Stimulated activated CD4-positive, alpha-beta T cell treated with anti-CD3 and anti-CD28 coated beads, Interleukin-2, amount 100 ng/mL, for 24 hours (primary cell): ENCODE measurements around the gene DLK1.

Source experiments
- DNase-seq, 2 donors: peaks; one replicate each; pipeline ENCODE4 v3.0.0-alpha.2; 2020

DLK1 gene

DNA sequence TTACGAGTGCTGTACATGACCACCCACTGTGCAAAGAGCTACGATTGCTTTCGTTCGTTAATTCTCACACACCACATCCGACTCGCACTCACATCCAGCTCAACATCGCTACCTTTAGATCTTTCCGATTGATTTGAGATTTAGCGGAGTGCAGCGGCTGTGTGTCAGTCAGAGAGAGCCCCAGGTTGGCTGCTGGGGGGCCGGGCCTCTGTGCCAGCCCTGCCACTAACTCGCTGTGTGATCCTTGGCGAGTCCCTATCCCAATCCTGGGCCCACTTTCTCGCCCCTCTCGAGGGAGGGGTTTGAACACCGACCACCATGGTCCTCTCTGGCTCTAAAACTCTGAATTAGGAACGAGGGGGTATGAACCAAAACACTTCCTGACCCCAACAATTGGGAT, 8.6 kb downstream of the DLK1 start:
- no peak for DNase-seq

DNA sequence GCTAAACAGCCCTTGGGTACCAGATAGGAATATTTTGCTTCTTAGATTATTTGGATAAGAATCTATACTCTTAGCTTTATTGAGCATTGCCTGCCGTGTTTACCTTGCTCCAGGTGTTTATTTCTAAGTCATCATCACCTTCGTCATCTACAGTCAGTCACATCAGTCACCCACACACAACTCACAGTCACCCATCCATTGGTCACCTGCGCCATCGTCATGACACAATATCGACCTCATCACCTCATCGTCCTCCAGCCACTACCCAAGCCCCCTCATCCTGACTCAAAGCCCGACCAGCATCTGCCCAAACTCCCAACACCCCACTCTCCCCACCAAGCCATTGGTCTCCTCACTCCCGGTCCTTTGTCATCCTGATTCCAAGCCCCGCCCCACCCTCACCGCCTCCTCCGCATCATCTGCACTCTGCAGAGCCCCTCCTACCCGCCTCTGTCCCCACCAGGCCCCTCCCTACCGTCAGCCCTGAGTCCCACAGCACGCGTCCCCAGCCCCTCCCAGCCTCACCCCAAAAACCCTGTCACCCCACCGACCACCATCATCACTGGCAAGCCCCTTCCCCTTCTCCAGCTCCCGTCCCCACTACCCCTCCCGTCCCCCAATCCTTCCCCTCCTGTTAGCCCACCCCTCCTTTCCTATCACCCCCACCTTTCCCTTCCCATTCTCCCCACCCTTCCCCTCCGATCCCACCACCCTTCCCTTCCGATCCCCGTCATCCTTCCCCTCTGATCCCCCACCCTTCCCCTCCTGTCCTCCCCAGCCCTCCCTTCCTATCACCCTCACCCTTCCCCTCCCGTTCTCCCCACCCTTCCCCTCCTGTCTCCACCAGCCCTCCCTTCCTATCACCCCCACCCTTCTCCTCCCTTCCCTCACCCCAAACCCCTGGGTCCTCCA, 9.8 kb downstream of the DLK1 start:
- no peak for DNase-seq

DNA sequence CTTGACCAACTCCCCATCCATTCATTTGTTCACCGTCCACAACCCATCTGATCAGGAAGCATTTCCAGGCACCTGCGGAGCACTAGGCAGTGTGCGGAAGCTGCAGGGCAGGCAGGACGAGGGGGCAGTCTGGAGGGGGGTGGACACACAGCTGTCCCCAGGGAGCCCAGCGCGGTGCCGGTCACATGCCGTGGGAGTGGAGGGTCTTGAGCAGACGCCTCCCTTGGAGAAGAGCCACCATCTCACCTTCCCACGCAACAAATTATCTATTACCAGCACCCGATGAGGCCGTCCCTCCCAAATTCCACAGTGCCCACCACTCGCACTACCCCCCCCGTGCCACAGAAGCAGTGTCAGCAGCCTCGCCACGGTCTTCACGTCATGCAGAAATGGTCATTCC, 10.8 kb downstream of the DLK1 start:
- DNase-seq = no peak

DNA sequence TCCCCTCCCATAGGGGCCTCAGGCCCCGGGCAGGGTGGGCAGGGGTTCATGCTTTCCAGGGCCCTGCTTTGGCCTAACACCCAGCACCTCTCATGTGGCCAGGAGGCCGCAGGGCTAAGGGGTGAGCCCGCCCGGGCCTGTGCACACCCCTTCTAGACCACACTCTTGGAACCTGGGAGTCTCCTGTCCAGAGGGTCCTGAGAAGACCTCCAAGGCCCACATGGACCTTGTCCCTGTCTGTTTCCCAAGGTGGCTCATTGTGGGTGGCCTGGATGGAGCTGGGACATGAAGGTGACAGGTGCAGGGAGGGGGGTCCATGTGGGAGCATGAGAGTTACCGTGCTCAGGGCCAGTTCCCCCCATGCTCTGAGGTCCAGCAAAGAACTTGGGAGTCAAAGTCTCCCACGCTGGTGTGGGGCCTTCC, 11.6 kb downstream of the DLK1 start:
- no peak for DNase-seq

DNA sequence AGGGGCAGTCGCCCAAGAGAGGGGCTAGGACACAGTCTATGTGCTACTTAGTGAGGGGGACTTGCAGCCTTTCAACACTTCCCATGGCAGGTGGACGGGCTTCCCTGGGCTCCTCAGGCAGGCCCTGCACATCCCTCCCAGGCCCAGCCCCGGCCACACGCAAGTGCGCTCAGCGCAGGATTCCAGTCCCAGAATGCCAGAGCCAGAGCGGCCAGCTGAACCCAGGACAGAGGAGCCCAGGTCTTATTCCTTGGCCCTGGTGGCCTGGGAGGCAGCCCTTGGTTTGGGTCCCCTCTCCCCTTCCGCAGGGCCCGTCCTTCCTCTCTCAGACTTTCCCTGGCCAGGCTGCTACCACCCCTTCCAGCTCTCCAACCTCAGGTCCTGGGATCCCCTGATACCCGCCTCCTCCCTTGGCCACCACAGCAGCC, 12.0 kb downstream of the DLK1 start:
- no peak for DNase-seq

DNA sequence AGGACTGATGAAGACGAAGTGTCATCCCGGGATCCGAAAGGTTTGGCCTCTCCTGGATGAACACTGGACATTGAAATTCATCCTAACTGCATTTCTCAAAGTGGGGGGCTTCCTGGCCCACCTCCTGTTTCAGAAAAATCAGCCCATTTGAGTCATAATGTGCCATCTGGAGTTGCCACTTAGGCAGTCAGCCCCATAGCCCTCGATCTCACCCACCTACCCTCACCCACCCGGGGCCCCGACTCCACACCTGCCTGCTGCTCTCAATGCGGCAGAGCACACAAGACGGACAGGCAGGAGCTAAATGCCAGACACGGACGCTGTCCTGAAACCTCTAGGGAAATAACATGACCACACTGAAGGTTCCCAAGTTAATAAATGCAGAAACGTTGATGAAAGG, 12.6 kb downstream of the DLK1 start:
- no peak for DNase-seq

DNA sequence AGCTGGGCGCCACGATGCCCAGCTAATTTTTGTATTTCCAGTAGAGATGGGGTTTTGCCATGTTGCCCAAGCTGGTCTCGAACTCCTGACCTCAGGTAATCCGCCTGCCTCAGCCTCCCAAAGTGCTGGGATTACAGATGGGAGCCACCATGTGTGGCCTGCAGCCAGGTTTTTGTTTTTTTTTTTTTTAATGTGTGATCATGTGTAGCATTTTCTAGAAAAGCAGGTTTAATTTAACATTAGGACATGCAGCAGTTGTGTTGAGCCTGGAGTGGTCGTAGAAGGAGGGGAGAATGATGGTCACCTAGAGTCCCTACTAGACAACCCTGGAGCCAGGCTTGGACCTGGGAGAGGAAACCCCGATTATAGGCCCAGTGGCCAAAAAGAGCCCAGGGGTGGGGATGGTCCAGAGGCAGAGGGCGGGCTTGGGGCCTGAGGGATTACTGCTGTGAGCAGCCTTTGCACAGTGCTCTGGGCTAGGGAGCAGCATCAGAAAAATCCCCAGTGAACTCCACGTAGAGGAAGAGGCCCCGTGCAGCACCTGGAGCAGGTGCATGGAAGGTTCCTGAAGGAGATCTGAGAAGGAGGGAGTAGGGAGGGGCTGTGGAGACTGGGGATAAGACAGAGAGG, 13.6 kb downstream of the DLK1 start:
- DNase-seq = no peak

DNA sequence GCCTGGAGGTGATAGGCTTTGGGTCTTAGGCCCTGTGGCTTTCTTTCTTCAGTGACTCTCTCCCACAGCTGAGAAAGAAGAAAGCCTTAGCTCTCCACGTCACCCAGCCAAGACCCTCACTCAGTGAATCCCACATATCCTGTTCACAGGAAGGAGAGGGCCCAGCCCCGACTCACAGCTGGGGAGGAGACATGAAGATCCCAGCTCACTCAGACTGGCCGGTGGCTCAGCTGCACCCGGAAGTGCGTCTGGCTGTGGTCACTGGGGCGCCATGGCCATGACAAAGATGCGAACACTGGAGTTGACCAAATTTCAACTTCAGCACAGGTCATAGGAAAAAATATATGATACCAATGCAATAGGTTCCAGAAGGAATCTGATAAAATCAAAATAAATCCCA, 14.2 kb downstream of the DLK1 start:
- no peak for DNase-seq

DNA sequence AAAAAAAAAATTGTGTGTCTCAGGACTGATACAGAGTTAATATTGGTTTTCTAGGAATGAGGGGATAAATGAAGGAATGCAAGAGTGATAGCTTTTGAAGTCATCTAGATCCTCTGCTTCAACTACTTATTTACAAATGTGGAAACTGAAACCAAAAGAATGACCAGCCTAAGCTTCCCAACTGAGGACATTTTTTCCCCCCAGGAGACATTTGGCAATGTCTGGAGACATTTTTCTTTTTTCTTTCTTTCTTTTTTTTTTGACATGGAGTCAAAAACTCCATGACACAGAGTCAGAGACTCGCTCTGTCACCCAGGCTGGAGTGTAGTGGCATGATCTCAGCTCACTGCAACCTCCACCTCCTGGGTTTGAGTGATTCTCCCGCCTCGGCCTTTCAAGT, 15.3 kb downstream of the DLK1 start:
- no peak for DNase-seq

DNA sequence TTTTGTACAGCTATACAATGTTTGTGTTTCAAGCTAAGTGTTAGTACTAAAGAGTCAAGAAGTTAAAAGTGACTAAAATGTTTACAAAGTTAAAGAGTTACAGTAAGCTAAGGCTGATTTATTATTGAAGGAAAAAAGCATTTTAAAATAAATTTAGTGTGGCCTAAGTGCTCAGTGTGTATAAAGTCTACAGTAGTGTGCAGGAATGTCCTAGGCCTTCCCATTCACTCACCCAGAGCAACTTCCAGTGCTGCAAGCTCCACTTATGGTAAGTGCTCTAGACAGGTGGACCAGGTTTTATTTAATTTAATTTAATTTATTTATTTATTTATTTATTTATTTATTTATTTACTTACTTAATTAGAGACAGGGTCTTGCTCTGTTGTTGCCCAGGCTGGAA, 19.6 kb downstream of the DLK1 start:
- DNase-seq = no peak

DNA sequence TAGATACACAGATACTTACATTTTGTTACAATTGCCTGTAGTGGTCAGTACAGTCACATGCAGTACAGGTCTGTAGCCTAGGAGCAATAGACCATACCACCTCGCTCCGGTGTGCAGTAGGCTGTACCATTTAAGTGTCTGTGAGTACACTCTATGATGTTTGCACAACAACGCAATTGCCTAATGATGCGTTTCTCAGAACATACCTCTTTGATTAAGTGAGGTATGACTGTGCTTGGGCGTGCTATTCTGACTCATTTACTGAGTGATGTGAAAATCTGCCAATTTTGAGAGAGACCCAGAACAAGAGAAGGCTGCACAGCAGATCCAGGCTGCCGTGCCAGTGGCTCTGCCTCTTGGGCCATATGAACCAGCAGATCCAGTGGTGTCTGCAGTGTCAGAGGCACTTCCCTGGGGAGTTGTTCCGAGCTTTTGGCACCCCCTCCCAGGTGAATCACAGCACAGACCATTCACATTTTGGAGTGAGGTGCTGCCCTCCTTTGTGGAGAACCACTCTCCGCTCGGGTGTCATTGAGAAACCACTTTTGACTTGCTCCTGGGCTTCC, 20.4 kb downstream of the DLK1 start:
- no peak for DNase-seq

DNA sequence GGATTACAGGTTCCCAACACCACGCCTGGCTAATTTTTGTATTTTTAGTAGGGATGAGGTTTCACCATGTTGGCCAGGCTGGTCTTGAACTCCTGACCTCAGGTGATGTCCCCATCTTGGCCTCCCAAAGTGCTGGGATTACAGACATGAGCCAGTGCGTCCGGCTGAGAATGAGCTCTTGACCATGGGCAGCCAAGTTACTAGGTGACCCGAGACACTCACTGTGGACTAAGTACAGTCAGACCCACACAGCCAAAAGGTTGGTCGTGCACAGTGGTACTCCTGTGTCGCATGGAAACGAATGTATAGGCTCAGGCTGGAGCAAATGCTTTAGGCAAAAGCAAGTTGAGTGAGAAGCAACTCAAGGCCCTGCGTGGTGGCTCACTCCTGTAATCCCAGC, 21.0 kb downstream of the DLK1 start:
- no peak for DNase-seq

DNA sequence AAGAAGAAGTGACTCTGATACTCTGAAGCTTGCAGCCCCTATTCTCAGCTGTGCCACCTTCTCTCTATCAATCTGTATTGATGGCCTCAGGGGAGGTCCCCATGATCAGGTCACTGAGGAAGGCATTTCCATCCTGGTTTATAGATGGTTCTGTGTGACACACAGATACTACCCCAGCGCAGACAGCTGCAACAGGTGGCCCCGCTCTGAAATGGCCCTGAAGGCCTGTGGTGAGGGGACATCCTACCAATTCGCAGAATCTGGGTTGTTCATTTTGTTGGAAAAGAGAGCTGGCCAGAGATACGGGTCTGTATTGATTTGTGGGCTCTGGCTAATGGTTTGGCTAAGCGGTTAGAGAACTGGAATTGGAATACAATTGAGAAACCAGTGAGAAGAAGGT, 21.7 kb downstream of the DLK1 start:
- DNase-seq = no peak

DNA sequence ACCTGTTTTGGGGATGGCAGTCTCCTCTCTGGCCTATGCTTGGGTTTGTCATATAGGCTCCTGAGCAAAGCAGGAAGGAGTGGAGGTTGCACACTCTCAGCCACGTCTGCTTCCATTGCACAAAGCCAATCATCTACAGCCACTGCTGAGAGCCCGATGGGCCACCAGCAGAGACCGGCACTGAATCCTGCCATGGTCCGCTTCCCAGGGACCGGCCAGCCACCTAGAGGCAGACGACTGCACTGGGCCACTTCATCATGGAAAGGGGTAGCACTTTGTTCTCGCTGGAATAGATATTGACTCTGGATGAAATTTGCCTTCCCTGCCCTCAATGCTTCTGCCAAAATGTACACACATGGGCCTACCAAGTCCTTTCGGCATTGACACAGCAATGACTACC, 22.3 kb downstream of the DLK1 start:
- no peak for DNase-seq

DNA sequence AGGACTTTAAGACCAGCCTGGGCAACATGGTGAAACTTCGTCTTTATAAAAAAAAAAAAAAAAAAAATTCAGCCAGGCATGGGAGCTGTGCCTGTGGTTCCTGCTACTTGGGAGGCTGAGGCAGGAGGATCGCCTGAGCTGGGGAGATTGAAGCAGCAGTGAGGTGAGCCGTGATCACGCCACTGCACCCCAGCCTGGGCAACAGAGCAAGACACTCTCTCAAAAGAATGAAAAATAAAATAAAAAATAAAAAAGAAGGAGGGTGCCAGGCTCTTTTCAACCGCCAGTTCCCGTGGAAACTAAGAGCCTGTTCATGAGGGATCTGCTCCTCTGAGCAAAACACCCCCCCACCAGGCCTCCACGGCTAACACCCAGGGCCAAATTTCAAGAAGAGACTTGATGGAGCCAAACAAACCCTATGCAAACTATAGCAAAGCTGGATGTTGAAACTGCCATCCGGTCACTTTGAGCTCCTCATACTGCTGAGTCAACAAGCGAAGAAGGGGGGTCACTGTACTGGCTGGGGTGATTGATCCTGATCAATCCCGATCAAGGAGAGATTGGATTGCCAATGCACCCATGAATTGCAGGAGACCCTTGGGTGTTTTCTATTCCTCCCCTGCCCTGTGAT, 23.4 kb downstream of the DLK1 start:
- DNase-seq = no peak

DNA sequence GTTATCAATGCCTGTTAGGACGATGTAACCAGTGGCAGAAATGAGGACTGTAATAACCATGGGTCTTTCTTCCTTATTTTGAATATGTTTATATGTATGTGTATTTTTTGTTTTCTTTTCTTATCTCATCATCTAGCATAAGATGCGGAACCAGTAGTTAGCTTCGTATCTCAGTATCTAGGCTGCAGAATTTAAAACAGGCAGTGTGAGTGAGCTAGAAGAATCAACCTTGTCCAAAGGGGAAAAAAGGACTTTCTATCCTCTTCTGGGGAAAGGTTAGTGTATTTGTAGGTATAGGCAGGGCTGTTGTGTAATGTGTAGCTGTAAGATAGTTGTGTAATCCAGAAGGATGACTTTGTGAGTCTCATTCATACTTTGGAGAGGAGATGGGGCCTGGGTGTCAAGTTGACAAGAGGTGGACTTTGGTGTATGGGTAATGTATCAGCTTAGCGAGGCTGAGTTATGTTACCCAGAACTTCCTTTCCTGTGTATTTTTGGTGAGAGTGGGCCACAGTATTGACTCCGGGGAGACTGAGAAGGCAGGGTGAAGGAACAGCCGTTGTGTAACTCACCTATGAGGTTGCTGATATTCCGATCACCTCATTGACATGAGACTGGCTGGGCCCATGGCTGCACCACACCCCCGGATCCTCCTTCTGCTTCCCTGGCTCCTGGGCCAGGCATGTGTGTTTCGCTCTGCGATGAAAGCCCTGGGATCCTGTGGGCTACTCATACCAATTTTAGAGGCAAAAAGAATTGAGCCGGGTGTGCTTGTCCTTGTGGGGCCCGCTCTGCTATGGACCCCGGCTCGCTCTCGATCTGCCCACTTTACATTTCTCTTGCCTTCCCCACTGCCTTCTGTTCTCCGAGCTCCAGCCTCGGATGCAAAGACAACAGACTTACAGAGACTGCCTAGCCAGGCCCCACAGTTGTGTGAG, 24.3 kb downstream of the DLK1 start:
- no peak for DNase-seq

DNA sequence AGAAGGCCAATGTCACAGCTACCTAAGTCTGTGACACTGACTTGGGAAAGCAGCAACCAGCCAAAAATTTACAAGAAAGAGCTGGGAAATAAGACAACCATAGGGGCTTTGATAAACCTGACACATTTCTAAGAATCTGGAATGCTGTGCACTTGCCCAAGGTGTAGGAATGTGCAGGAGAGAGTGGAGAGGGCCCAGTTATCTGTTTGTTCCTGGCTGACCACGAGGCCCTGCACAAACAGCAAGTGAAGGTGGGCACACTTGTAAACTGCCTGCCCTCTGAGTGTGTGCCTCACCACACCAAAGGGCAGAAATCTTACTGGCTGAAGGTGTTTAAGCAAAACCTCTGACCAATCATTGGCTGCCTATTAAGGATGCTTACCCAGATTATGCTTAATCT, 27.3 kb downstream of the DLK1 start:
- DNase-seq = no peak

DNA sequence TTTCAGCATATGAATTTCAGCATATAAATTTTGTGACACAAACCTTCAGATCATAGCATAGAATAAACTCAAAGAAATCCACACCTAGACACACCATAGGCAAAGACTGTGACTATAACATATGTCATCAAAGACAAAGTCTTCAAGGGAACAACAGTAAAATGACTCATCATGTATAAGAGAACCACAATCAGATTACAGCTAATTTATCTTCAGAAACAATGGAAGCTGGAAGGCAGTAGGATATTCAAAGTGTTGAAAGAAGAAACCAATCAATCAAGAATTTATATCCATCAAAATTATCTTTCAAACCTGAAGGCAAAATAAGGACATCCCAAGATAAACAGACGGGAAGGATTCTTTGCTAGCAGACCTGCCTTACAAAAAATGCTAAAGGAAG, 29.0 kb downstream of the DLK1 start:
- no peak for DNase-seq

DNA sequence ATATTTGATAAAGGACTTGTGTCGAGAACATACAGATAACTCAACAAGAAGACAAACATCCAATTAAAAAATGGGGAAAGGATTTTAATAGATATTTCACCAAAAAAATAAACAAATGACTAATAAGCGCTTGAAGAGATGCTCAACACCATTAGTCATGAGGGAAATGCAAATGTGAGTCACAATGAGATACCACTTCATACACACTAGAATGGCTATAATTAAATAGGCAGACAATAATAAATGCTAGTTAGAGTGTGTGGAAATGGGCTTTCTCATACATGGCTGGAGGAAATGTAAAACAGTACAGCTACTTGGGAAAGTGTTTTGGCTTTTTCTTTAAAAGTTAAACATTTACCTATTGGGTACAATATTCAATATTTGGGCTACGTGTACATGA, 34.8 kb downstream of the DLK1 start:
- no peak for DNase-seq

DNA sequence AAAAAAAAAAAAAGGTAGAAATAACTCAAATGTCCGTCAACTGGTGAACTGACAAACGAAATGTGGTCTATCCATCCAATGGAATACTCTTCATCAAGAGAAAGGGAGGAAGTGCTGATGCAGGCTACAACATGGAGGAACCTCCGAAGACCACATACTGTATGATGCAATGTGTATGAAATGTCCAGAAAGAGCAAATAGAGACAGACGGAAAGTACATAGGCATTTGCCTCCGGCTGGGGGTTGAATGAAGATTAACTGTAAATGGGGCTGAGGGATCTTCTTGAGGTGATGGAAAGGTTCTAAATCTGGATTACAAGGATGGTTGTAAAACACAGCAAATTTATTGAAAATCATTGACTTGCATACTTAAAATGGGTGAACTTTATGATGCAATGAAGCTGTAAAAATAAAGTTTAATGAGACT, 35.4 kb downstream of the DLK1 start:
- DNase-seq = no peak

DNA sequence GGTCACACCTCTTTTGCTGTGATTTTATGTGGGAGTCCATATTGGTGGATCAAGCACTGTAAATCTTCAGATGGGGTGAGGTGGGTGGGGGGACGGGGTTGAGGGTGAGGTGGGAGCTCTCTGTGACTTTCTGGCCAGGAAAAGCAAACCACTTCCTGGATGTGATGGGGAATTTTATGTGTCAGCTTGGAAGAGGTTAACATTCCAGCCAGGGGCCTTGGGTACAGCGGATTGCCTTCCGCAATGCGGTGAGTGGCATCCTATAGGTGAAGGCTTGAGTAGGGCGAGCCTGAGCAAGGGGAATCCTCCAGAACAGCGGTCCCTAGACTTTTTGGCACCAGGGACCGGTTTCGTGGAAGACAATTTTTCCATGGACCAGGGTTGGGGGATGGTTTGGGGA, 36.2 kb downstream of the DLK1 start:
- DNase-seq = no peak

DNA sequence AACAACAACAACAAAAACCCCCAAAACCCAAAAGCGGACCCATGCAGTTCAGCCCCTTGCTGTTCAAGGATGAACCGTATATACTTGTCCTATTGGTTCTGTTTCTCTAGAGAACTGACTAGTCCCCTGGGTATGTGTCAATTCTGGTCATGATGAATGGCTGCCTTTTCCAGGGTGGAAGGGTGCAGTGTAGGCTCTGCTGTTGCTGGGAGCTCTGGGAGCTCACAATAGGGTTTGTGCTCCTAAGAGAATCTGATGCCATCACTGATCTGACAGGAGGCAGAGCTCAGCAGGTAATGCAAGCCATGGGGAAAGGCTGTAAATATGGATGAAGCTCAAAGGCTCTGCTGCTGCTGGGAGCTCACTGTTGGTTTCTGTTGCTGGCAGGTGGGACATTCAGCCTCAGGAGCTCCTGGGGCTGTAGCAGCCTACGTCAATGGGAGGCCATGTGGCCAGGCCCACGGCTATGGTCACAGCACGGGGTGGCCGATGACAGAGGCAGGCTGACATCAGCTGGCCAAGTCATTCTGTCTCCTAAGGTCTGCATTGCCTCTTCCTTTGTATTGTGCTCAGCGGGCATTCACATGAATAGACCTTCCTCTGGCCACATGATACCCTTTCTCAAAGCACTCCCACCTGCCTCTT, 37.9 kb downstream of the DLK1 start:
- no peak for DNase-seq
